Body of pancreas (tissue), 4 donors: Measurements from ENCODE around the gene ENO4. TPM values are rescaled to one million over a fixed set of nuclear protein-coding genes. Genes with fewer than 3 reads are reported as not detected.

Experiments used
- ATAC-seq: fragments of 150-250 bp; one replicate; pipeline ENCODE4 v1.9.1; 2016
- DNase-seq, 4 donors: peaks; one replicate each; pipeline ENCODE4 v3.0.0-alpha.2; 2019
- H3K27ac ChIP-seq, 4 donors: fragments of 200-600 bp; sonication (generic); 1 replicate in 3 of 4; 2 replicates in 1 of 4; pipeline versions ENCODE4 v1.5.1 to v1.6.1; 2016 to 2019; ENCODE audit warnings: mild to moderate bottlenecking in 1 of 4, mixed read lengths in 1 of 4, moderate library complexity in 1 of 4
- H3K27me3 ChIP-seq, 2 donors: fragments of 200-600 bp; sonication (generic); one replicate each; pipeline ENCODE4 v1.6.0; 2016; ENCODE audit warnings: mild to moderate bottlenecking in 1 of 2
- H3K36me3 ChIP-seq, 2 donors: fragments of 200-600 bp; sonication (generic); replicated peaks in 1 of 2; 2 replicates each; pipeline ENCODE4 v1.5.1; 2016; ENCODE audit warnings: low read depth in 2 of 2; ENCODE audit not compliant: insufficient read depth in 1 of 2
- H3K4me1 ChIP-seq: fragments of 200-600 bp; sonication (generic); one replicate; pipeline ENCODE4 v1.6.0; 2016
- H3K4me3 ChIP-seq, 2 donors: fragments of 200-600 bp; sonication (generic); 1 replicate in 1 of 2; 2 replicates in 1 of 2; pipeline ENCODE4 v1.5.1; 2016 to 2019
- H3K9me3 ChIP-seq, 3 donors: fragments of 200-600 bp; sonication (generic); 1 replicate in 2 of 3; 2 replicates in 1 of 3; pipeline ENCODE4 v1.5.1; 2016
- POLR2A ChIP-seq, 3 donors: fragments of 450-650 bp; IDR thresholded peaks; one replicate each; pipeline ENCODE4 v1.6.1; 2016; ENCODE audit warnings: antibody characterized with exemption in 3 of 3, mild to moderate bottlenecking in 2 of 3
- WGBS, 2 donors: methylation state at CpG; one replicate each; pipeline ENCODE4 v1.1.5; 2017; 5-methylcytosine and 5-hydroxymethylcytosine counted together
- intact Hi-C: fragments of 100-400 bp; cut with DNase I; formaldehyde crosslinking; loops from one replicate; pipeline ENCODE4 v1.15.1; 2023
- total RNA-seq, 2 donors: library from RNA; depleted of rRNA; stranded (reverse); fragments of >200 nt; gene quantifications; one replicate each; pipeline ENCODE4 v1.1.0, GENCODE V29; 2016
- TF ChIP-seq, protein P1 (sequence below), 7 experiments: fragments of 450-650 bp in 4 of 7; fragments of 200-600 bp in 3 of 7; sonication (generic) in 3 of 7; IDR thresholded peaks; one replicate each; pipeline ENCODE4 v1.5.1; 2016 to 2019; ENCODE audit warnings: antibody characterized with exemption in 7 of 7

The ENO4 gene
- total RNA-seq, 2 donors from 2014 or later = 1.0 TPM; not detected in 1

- no peaks in the 10 kb centered on the region for H3K36me3 ChIP-seq
- no peaks in the 10 kb centered on the region for H3K9me3 ChIP-seq
- TF ChIP-seq, protein P1, sequence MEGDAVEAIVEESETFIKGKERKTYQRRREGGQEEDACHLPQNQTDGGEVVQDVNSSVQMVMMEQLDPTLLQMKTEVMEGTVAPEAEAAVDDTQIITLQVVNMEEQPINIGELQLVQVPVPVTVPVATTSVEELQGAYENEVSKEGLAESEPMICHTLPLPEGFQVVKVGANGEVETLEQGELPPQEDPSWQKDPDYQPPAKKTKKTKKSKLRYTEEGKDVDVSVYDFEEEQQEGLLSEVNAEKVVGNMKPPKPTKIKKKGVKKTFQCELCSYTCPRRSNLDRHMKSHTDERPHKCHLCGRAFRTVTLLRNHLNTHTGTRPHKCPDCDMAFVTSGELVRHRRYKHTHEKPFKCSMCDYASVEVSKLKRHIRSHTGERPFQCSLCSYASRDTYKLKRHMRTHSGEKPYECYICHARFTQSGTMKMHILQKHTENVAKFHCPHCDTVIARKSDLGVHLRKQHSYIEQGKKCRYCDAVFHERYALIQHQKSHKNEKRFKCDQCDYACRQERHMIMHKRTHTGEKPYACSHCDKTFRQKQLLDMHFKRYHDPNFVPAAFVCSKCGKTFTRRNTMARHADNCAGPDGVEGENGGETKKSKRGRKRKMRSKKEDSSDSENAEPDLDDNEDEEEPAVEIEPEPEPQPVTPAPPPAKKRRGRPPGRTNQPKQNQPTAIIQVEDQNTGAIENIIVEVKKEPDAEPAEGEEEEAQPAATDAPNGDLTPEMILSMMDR (IDR thresholded peaks at IDR 0.05) = no peak
- no peak for TF ChIP-seq POLR2A (IDR thresholded peaks at IDR 0.05)
- WGBS, 2 donors = 55 to 58% methylated on average over 8 of the region's 8 CpGs
- H3K27me3 ChIP-seq = peaks cover 0 to 4% of the 10 kb centered on the region in 2 donors
- intact Hi-C loops = no loop called here
- ATAC-seq (no peak), DNase-seq (no peak)
- H3K4me3 ChIP-seq = no peak overlapping the region
- H3K27ac ChIP-seq = no peak overlapping the region
- no peaks in the 10 kb centered on the region for H3K4me1 ChIP-seq
Measured at GRCh38 chr10:116817780-116818343, 31.4 kb upstream of the ENO4 start.

DNA sequence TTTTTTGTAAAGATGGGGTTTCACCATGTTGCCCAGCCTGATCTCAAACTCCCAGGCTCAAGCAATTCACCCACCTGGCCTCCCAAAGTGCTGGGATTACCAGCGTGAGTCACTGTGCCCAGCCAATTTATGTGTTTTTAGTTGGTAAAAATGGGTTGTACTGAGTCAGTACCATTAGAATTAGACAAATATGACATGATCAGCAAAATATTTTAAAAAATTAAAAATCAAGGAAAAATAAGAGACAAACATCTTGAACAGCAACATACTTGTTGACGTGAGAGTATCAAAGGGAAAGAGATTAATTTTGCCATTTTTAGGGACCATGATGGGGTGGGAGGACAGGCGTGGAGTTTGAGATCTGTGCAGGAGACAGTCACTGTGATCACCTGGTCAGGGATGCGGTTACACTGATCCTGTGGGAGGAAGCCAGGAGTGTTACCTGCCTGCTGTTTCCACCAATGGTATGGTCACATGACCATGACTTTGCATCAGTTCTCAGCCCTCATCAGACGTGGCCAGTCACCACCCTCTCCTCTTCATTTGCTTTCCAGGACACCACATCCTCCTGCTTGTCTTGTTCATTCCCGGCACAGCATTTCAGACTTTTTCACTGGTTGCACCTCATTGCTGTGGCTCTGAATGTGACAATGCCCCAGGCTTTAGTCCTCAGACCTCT, 29.2 kb upstream of the ENO4 start:
- Histone ChIP-seq H3K4me3 (no peak overlapping the region), H3K9me3 (no peaks in the 10 kb centered on the region), H3K4me1 (no peaks in the 10 kb centered on the region), H3K27ac (no peak overlapping the region), H3K36me3 (no peaks in the 10 kb centered on the region), H3K27me3 (peaks cover 0 to 4% of the 10 kb centered on the region in 2 donors)
- intact Hi-C loops = no loop called here
- no peak for TF ChIP-seq POLR2A (IDR thresholded peaks at IDR 0.05)
- TF ChIP-seq, protein P1 (IDR thresholded peaks at IDR 0.05) = no peak
- DNase-seq (no peak), ATAC-seq (no peak)
- WGBS, 2 donors = 82 to 89% methylated on average over 6 of the region's 6 CpGs

DNA sequence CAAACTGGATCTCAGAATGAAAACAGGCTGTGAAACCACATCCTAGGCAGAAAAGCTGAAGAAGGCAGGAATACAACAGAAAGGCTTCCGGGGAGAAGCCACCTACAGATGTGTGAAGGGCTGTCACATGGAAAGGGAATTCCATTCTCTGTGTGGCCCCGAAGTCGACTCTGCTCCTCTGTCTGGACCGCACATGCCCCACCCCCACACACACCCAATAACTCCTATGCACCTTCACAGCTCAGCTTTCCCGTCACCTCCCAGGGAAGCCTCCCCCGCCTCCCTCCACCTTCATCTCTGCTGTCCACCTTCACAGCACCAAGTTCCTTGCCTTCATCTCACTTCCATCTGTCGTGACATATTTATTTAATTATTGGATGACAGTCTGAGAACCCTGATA, 23.4 kb upstream of the ENO4 start:
- WGBS, 2 donors = 66 to 75% methylated on average over 7 of the region's 7 CpGs
- TF ChIP-seq, protein P1 (IDR thresholded peaks at IDR 0.05) = no peak
- TF ChIP-seq POLR2A (IDR thresholded peaks at IDR 0.05) = no peak

DNA sequence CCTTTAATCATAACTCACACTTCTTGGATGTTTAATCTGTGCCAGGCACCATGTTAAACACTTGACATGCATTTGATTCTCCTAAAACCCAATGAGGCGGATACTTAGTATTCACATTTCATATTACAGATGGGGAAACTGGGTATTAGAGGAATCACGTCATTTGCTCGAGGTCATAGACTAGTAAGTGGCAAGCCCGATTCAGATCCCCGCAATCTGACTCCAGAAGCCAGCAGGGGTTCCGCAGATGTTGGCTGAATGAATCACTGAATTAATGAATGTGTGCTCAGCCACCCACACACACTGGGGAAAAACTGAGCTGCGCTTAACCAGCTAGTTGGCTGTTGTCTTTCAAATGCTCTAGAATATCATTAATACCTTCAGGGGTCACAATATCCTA, 22.5 kb upstream of the ENO4 start:
- Histone ChIP-seq H3K27ac (no peak overlapping the region), H3K4me1 (no peaks in the 10 kb centered on the region), H3K4me3 (no peak overlapping the region), H3K27me3 (no peaks in the 10 kb centered on the region), H3K9me3 (no peaks in the 10 kb centered on the region), H3K36me3 (no peaks in the 10 kb centered on the region)
- ATAC-seq = no peak
- DNase-seq = no peak
- 92 to 95% methylated on average over 7 of the region's 7 CpGs for WGBS, 2 donors
- intact Hi-C loops = no loop called here
- no peak for TF ChIP-seq POLR2A (IDR thresholded peaks at IDR 0.05)
- TF ChIP-seq, protein P1 (IDR thresholded peaks at IDR 0.05) = no peak

More for the DNA sequence above, 23.4 kb upstream of the ENO4 start:
- H3K27ac ChIP-seq = no peak overlapping the region
- DNase-seq (no peak), ATAC-seq (no peak)
- H3K36me3 ChIP-seq = no peaks in the 10 kb centered on the region
- H3K9me3 ChIP-seq = no peaks in the 10 kb centered on the region
- H3K27me3 ChIP-seq = no peaks in the 10 kb centered on the region
- intact Hi-C loops = no loop called here
- no peaks in the 10 kb centered on the region for H3K4me1 ChIP-seq
- H3K4me3 ChIP-seq = no peak overlapping the region

DNA sequence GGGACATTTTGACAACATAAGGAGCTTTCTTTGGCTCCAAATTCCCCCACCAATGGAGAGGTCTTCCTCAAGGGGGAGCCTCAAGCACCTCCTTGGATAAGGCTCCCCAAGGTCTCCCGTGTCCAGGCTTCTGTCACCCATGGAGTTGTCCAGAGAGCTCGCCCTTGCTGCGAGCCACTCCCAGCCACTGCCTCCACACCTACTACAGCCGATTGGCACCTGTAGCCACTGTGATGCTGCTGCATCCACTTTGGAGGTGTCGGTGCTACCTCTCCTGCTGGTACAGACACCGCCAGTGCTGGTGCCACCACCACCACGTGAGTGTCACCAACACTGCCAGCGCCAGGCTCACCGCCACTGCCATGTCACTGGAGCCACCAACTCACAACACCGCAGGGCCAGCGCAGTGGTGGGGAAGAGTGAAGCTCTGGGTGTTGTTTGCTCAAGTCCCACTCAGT, 22.1 kb upstream of the ENO4 start:
- DNase-seq = no peak
- no peak for TF ChIP-seq POLR2A (IDR thresholded peaks at IDR 0.05)
- TF ChIP-seq, protein P1 (IDR thresholded peaks at IDR 0.05) = no peak
- no peaks in the 10 kb centered on the region for H3K27me3 ChIP-seq

More for the DNA sequence above, 22.1 kb upstream of the ENO4 start:
- H3K4me3 ChIP-seq = no peak overlapping the region
- 86% methylated on average over 6 to 11 of the region's 11 CpGs for WGBS, 2 donors
- no peaks in the 10 kb centered on the region for H3K36me3 ChIP-seq
- intact Hi-C loops = no loop called here
- ATAC-seq = no peak
- no peak overlapping the region for H3K27ac ChIP-seq
- no peaks in the 10 kb centered on the region for H3K9me3 ChIP-seq
- H3K4me1 ChIP-seq = no peaks in the 10 kb centered on the region
